Measurements from ENCODE around the gene LY6G6C.
"Not testable (repeated sequence)": the region's sequence is repeated elsewhere in the genome, so short reads cannot be mapped to it uniquely, and the experiment has no call there.

Gene LY6G6C

GRCh38 chr6:31727034-31727716 lies 5.6 kb upstream of the LY6G6C start:
- no peak for DNase-seq (ENCODE audit: low read depth in 2 of 2, low spot score in 1 of 2)

- DNase-seq (ENCODE audit: low read depth in 2 of 2, low spot score in 1 of 2), result no peak
These were observed 4.2 kb upstream of the LY6G6C start for GRCh38 chr6:31725502-31726350.

- DNase-seq (ENCODE audit: low read depth in 2 of 2, low spot score in 1 of 2), result no peak
These were observed 2.6 kb upstream of the LY6G6C start for GRCh38 chr6:31723980-31724691.

- DNase-seq (ENCODE audit: low read depth in 2 of 2, low spot score in 1 of 2), result no peak
These were observed 1.9 kb upstream of the LY6G6C start, which contains the start of gene MPIG6B for GRCh38 chr6:31723245-31723979. Gene MPIG6B, plus strand, starts transcription at chr6:31723373. Its CDS starts 11 bp downstream, at chr6:31723384.

- DNase-seq (ENCODE audit: low read depth in 2 of 2, low spot score in 1 of 2), result no peak
These were observed 627 bp upstream of the LY6G6C start for GRCh38 chr6:31722173-31722572.

- no peak for DNase-seq (ENCODE audit: low read depth in 2 of 2, low spot score in 1 of 2)
These were observed 1.3 kb downstream of the LY6G6C start for GRCh38 chr6:31720196-31720770.

- DNase-seq (ENCODE audit: low read depth in 2 of 2, low spot score in 1 of 2), result no peak
These were observed 2.5 kb downstream of the LY6G6C start for GRCh38 chr6:31719001-31719400.

GRCh38 chr6:31718265-31718664 lies 3.3 kb downstream of the LY6G6C start:
- no peak for DNase-seq (ENCODE audit: low read depth in 2 of 2, low spot score in 1 of 2)

- DNase-seq (ENCODE audit: low read depth in 2 of 2, low spot score in 1 of 2), result no peak
These were observed 3.9 kb downstream of the LY6G6C start for GRCh38 chr6:31717499-31718222.

- DNase-seq (ENCODE audit: low read depth in 2 of 2, low spot score in 1 of 2), result no peak
These were observed 6.3 kb downstream of the LY6G6C start, which contains the start of gene LY6G6D for GRCh38 chr6:31715022-31715958. Gene LY6G6D, plus strand, starts transcription at chr6:31715348. Its CDS starts 8 bp downstream, at chr6:31715356.

GRCh38 chr6:31713991-31714684 lies 7.4 kb downstream of the LY6G6C start:
- DNase-seq (ENCODE audit: low read depth in 2 of 2, low spot score in 1 of 2), result no peak

- no peak for DNase-seq (ENCODE audit: low read depth in 2 of 2, low spot score in 1 of 2)
These were observed 8.1 kb downstream of the LY6G6C start for GRCh38 chr6:31713465-31713864.

- no peak for DNase-seq (ENCODE audit: low read depth in 2 of 2, low spot score in 1 of 2)
These were observed 9.2 kb downstream of the LY6G6C start for GRCh38 chr6:31712296-31712695.

- DNase-seq (ENCODE audit: low read depth in 2 of 2, low spot score in 1 of 2), result no peak
These were observed 10.3 kb downstream of the LY6G6C start for GRCh38 chr6:31711233-31711632.

- no peak for DNase-seq (ENCODE audit: low read depth in 2 of 2, low spot score in 1 of 2)
These were observed 10.9 kb downstream of the LY6G6C start for GRCh38 chr6:31710523-31711219.

GRCh38 chr6:31709157-31709556 lies 12.4 kb downstream of the LY6G6C start:
- not testable (repeated sequence) for DNase-seq (ENCODE audit: low read depth in 2 of 2, low spot score in 1 of 2)

GRCh38 chr6:31708224-31708623 lies 13.3 kb downstream of the LY6G6C start:
- DNase-seq (ENCODE audit: low read depth in 2 of 2, low spot score in 1 of 2), result no peak

GRCh38 chr6:31707701-31708100 lies 13.8 kb downstream of the LY6G6C start:
- no peak for DNase-seq (ENCODE audit: low read depth in 2 of 2, low spot score in 1 of 2)
